Astrocyte of the cerebellum (primary cell): ENCODE results near the gene CHRNB4.

Experiments
- DNase-seq: peaks from one replicate; pipeline ENCODE4 v3.0.0-alpha.2; 2011; ENCODE audit warnings: low read depth
- H3K4me3 ChIP-seq: 2 replicates; pipeline ENCODE4 v1.5.1; 2011; ENCODE audit warnings: mild to moderate bottlenecking, low read depth, low read length, moderate library complexity
- in situ Hi-C: cut with HindIII; loops from 2 replicates; pipeline ENCODE4 v1.10.0; 2017; ENCODE audit warnings: low sequenced_read_pairs
- TF ChIP-seq, protein P1 (sequence below): IDR thresholded peaks from 2 replicates; pipeline ENCODE4 v1.5.1; 2012; ENCODE audit warnings: low read length, low read depth, moderate library complexity, mild to moderate bottlenecking; ENCODE audit errors: missing control alignments

The CHRNB4 gene

DNA sequence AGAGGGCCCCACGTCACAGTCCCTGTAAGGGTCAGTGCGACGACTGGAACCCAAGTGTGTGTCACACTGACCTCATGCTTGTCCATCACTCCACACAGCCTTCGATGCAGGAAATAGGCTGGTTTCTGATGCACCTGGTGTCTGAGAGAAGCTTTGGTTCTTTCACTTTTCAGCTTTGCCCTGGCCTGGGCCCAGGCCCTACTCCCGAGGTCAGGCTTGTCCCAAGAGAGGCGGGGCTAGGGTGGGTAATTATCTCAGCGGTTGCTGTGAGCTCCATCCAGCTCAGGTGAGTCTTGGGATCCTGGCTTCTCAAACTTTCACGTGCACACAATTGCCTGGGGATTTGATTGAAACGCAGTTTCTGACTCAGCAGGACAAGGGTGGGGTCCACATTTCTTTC, 19.6 kb upstream of the CHRNB4 start:
- in situ Hi-C loops = no loop called here
- H3K4me3 ChIP-seq = no peak overlapping the region
- TF ChIP-seq, protein P1, sequence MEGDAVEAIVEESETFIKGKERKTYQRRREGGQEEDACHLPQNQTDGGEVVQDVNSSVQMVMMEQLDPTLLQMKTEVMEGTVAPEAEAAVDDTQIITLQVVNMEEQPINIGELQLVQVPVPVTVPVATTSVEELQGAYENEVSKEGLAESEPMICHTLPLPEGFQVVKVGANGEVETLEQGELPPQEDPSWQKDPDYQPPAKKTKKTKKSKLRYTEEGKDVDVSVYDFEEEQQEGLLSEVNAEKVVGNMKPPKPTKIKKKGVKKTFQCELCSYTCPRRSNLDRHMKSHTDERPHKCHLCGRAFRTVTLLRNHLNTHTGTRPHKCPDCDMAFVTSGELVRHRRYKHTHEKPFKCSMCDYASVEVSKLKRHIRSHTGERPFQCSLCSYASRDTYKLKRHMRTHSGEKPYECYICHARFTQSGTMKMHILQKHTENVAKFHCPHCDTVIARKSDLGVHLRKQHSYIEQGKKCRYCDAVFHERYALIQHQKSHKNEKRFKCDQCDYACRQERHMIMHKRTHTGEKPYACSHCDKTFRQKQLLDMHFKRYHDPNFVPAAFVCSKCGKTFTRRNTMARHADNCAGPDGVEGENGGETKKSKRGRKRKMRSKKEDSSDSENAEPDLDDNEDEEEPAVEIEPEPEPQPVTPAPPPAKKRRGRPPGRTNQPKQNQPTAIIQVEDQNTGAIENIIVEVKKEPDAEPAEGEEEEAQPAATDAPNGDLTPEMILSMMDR = no peak
- DNase-seq = no peak

DNA sequence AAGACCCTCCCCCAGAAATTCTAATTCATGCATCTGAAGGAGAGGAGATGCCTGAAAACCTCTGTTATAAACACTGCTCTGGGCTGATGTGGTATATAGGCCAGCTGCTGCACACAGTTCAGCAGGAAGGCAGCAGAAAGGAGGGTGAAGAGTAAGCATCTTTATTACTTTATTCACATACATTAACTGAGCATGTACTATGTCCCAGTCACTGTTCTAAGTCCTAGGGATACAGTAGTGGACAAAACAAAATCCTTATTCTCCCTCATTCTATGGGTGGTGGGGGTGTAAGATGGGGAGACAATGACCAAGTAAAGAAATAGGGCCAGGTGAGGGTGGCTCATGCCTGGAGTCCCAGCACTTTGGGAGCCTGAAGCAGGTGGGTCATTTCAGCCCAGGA, 17.8 kb upstream of the CHRNB4 start:
- in situ Hi-C loops = no loop called here
- TF ChIP-seq, protein P1 = no peak
- DNase-seq = no peak
- no peak overlapping the region for H3K4me3 ChIP-seq

DNA sequence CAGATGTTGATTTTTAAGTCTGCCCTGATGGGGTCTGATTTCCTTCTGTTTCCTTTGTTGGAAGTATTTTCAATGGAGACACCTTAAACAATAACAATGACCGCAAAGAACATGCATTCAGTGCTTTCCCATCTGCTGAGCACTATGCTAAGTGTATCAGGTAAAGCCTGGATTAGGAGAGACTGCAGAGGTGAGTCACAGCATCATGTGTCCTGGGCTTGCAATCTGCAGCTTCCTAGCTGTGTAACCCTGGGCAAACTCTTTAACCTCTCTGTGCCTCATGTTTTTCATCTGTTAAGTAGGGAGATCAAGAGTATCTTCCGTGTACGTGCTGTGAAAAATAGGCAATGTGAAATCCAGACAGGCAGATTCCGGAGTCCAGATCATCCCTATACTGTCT, 13.3 kb upstream of the CHRNB4 start:
- in situ Hi-C loops = no loop called here
- H3K4me3 ChIP-seq = no peak overlapping the region
- TF ChIP-seq, protein P1 = no peak
- no peak for DNase-seq

DNA sequence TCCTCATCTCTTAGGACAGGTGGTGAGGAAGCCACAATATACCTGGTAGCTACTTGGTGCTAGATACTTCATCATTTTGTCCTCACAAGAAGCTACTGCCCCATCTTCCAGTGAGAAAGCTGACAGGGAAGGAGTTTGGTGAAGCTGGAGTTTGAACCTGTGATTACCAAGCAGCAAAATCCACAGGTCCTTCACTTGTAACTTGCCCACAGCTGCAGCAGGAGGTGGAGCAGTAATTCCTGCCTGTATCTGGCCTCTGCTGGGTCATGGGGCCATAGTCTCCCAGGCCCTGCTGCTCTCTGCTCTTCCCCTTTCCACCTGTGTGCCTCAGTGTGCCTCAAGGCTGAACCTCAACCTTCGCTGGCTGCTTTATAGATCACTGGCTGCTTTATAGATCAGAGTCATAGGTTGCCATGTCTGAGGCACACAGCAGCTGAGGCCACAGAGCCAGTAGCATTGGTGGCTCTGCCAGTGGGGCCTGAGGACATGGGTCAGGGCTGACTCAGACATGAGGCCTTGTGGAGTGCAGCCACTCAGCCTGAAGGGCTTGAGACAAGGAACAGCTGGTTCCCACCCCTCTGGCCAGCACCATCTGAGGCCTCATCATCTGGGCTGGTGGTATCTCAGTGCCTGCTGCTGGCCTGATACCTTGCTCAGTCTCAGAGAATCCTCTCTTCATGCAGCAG, 11.1 kb upstream of the CHRNB4 start:
- H3K4me3 ChIP-seq = no peak overlapping the region
- TF ChIP-seq, protein P1 = no peak
- in situ Hi-C loops = no loop called here
- DNase-seq = no peak

DNA sequence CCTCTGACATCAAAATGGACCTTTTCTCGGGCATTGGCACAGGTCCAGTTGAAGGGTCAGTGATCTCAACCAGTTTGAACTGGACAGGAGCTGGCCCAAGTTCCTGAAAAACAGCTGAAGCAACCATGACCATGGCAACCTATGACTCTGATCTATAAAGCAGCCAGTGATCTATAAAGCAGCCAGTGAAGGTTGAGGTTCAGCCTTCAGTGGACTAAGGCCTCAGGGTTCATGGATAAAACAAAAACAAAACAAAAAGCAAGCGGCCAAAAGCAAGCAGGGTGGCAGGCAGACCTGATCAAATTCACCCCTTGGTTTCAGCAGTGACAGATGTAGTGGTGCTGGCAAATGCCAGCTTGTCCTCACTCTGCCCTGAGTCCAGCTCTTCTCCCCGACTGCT, 10.0 kb upstream of the CHRNB4 start:
- in situ Hi-C loops = no loop called here
- DNase-seq = no peak
- no peak overlapping the region for H3K4me3 ChIP-seq
- TF ChIP-seq, protein P1 = no peak

DNA sequence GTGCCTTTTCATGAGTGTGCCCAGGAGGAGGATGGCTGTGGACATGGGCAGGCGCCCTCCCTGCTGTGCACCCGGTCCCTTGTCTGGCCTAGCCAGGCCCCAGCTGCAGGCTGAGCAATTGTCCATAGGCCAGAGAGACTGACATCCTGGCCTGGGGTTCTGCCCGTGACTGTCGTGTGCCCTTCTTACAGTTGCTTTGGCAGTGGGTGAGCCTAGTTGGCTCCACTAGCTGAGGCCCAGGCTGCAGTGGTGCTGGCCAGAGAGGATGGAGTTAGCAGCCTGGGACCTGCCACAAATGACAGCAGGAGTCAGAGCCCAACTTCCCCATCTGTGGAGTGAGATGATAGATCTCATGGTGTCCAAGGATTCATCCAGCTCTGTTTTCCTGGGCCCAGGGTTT, 9.0 kb upstream of the CHRNB4 start:
- DNase-seq = no peak
- in situ Hi-C loops = no loop called here
- TF ChIP-seq, protein P1 = no peak
- H3K4me3 ChIP-seq = no peak overlapping the region
